Rectal smooth muscle tissue (tissue), 1 donor: Measurements from ENCODE around the gene FGG.
"Not testable (repeated sequence)": the region's sequence is repeated elsewhere in the genome, so short reads cannot be mapped to it uniquely, and the experiment has no call there.

ENCODE experiments used
- H3K27ac ChIP-seq: one replicate; pipeline ENCODE4 v1.7.0; 2013; ENCODE audit warnings: low read depth, low read length, inconsistent platforms
- H3K27me3 ChIP-seq: one replicate; pipeline ENCODE4 v1.7.0; 2013; ENCODE audit warnings: low read length; ENCODE audit not compliant: control insufficient read depth, insufficient read depth
- H3K36me3 ChIP-seq: one replicate; pipeline ENCODE4 v1.7.0; 2013; ENCODE audit warnings: low read length; ENCODE audit not compliant: control insufficient read depth, insufficient read depth
- H3K4me1 ChIP-seq: one replicate; pipeline ENCODE4 v1.7.0; 2013; ENCODE audit warnings: low read length; ENCODE audit not compliant: control insufficient read depth, insufficient read depth
- H3K4me3 ChIP-seq: one replicate; pipeline ENCODE4 v1.7.0; 2013; ENCODE audit warnings: low read length
- H3K9ac ChIP-seq: one replicate; pipeline ENCODE4 v1.7.0; 2013; ENCODE audit warnings: low read length

FGG gene

DNA sequence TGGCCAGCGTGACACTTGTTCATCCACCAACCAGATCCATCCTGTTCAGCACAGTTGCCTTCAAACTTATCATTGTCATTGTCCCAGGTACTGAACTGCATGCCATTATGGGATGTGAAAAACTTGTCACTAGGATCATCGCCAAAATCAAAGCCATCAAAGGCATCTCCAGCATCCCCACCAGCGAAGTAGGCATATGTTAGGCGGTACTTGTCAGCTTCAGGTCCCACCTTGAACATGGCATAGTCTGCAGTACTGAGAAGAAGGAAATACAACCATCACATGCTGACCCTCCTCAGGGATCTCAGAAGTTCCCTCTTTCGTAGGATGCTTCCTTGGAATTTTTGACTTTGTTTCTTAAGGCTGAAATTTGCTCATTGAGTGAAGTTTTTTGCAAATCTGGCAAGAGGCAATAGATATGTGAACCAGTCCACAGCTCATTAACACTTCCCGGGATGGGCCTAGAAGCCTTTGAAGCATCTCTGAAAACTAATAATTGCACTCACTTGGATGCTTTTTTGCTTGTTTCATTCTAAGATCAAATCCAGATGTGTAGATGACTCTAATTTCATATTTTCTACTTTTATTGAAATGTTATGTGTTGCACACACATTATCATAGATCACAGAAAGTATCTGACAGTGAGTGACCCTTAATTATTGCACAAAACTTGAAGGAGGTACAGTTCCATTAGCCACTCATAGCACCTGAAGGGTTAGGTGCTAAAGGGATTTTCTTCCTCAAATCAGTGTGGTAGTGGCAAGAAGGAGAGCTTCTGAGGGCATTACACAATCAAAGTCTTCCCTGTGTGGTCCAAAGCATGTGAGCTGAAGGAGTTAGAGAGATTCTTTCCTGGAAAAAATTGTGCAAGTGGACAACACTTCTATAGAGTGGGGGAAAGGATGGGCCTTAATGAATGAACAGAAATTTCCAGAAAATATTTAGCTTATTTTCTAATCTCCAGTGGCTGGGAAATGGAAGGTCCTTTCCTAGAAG is 5.4 kb downstream of the FGG start:
- no peak overlapping the region for H3K4me3 ChIP-seq
- H3K36me3 ChIP-seq: no peaks in the 10 kb centered on the region
- no peaks in the 10 kb centered on the region for H3K27me3 ChIP-seq
- no peak overlapping the region for H3K9ac ChIP-seq
- no peaks in the 10 kb centered on the region for H3K4me1 ChIP-seq
- H3K27ac ChIP-seq: no peak overlapping the region

DNA sequence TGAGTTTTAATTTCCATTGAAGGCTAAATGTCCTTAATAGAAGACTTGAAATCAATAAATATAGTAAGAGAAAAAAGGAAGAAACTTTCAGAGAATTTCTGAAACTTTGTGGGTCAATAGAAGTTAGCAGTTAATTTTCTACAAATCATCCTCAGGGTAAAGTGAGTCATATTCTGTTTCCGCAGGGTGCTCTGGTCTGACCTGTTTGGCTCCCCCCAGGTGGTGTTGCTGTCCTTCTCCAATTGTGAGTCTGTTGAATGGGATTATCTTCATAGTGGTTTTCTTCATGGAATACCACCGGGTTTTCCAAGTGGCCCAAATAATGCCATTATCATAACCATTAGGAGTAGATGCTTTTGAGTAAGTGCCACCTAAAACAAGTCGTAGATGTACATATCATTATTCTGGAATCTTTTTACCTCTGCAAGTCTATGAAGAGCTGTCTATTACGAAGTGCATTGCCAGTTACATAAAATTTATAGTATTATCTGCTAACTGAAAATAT is 7.7 kb downstream of the FGG start:
- H3K4me3 ChIP-seq: no peak overlapping the region
- H3K27me3 ChIP-seq: no peaks in the 10 kb centered on the region
- H3K27ac ChIP-seq: no peak overlapping the region
- H3K4me1 ChIP-seq: no peaks in the 10 kb centered on the region
- H3K9ac ChIP-seq: no peak overlapping the region
- H3K36me3 ChIP-seq: no peaks in the 10 kb centered on the region

GRCh38 chr4:154603033-154603943 is 9.2 kb downstream of the FGG start:
- Histone ChIP-seq H3K4me3 (no peak overlapping the region), H3K36me3 (no peaks in the 10 kb centered on the region)

DNA sequence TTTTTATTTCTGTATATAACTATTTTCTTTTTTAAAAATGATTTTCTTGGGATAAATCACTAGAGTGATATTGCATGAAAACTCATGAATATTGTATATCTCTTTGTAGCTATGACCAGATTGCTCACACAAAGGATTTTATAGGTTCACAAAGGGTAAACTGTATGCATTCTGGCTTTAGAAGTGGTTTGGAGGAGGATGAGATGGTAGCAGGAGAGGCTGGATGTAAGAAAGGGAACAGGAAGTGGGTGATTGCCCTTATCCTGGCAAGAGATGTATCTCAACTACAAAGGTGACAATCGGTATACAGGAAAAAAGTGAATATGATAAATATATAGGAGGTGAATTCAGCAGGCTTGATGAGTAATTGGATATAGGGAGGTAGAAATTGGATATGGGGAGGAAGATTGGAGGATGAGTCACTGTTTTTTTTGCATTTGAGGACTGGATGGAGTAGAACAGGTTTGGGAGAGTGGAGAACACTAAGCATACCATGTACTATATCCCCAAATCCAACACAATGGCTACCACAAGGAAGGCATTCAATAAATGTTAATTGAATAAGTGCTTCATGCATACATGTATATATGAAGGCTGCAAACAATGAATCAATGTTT is 9.9 kb downstream of the FGG start:
- no peaks in the 10 kb centered on the region for H3K36me3 ChIP-seq
- no peak overlapping the region for H3K9ac ChIP-seq
- no peak overlapping the region for H3K27ac ChIP-seq
- H3K4me3 ChIP-seq: no peak overlapping the region
- no peaks in the 10 kb centered on the region for H3K27me3 ChIP-seq
- no peaks in the 10 kb centered on the region for H3K4me1 ChIP-seq

More at GRCh38 chr4:154603033-154603943, 9.2 kb downstream of the FGG start:
- no peaks in the 10 kb centered on the region for H3K4me1 ChIP-seq
- H3K27ac ChIP-seq: no peak overlapping the region
- H3K27me3 ChIP-seq: no peaks in the 10 kb centered on the region
- H3K9ac ChIP-seq: no peak overlapping the region

- H3K36me3 ChIP-seq: no peaks in the 10 kb centered on the region
- no peaks in the 10 kb centered on the region for H3K27me3 ChIP-seq
- H3K9ac ChIP-seq: no peak overlapping the region
- H3K4me1 ChIP-seq: no peaks in the 10 kb centered on the region
- no peak overlapping the region for H3K27ac ChIP-seq
- H3K4me3 ChIP-seq: no peak overlapping the region
These were observed 14.4 kb downstream of the FGG start for GRCh38 chr4:154597798-154598774.

GRCh38 chr4:154597281-154597680 is 15.2 kb downstream of the FGG start:
- not testable (repeated sequence) for H3K4me3 ChIP-seq, H3K27me3 ChIP-seq, H3K9ac ChIP-seq, H3K27ac ChIP-seq, H3K36me3 ChIP-seq, H3K4me1 ChIP-seq

DNA sequence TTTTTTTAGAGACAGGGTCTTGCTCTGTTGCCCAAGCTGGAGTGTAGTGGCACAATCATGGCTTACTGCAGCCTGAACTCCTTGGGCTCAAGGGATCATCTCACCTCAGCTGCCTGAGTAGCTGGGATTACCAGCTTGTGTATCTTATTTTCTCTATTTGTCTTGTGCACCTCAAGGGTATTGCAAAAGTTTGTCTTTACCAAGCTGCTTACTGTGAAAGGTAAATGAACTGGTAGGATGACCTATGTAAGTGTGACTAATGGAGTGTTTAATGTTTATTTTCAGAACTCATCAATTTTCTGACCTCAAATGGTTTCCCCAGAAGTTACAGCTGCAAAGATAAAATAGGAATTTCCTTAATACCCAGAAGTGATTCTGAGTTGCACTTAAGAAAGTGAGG is 16.6 kb downstream of the FGG start:
- Histone ChIP-seq H3K27ac (no peak overlapping the region), H3K4me1 (no peaks in the 10 kb centered on the region), H3K36me3 (no peaks in the 10 kb centered on the region), H3K9ac (no peak overlapping the region), H3K4me3 (no peak overlapping the region), H3K27me3 (no peaks in the 10 kb centered on the region)

GRCh38 chr4:154594343-154594742 is 18.1 kb downstream of the FGG start:
- not testable (repeated sequence) for H3K27me3 ChIP-seq, H3K9ac ChIP-seq, H3K27ac ChIP-seq, H3K4me3 ChIP-seq, H3K4me1 ChIP-seq, H3K36me3 ChIP-seq

- Histone ChIP-seq H3K27ac (no peak overlapping the region), H3K4me1 (no peaks in the 10 kb centered on the region), H3K9ac (no peak overlapping the region), H3K27me3 (no peaks in the 10 kb centered on the region), H3K36me3 (no peaks in the 10 kb centered on the region), H3K4me3 (no peak overlapping the region)
These were observed 18.6 kb downstream of the FGG start for GRCh38 chr4:154593868-154594267.

GRCh38 chr4:154591890-154592289 is 20.6 kb downstream of the FGG start:
- no peaks in the 10 kb centered on the region for H3K4me1 ChIP-seq
- no peaks in the 10 kb centered on the region for H3K27me3 ChIP-seq
- no peaks in the 10 kb centered on the region for H3K36me3 ChIP-seq

DNA sequence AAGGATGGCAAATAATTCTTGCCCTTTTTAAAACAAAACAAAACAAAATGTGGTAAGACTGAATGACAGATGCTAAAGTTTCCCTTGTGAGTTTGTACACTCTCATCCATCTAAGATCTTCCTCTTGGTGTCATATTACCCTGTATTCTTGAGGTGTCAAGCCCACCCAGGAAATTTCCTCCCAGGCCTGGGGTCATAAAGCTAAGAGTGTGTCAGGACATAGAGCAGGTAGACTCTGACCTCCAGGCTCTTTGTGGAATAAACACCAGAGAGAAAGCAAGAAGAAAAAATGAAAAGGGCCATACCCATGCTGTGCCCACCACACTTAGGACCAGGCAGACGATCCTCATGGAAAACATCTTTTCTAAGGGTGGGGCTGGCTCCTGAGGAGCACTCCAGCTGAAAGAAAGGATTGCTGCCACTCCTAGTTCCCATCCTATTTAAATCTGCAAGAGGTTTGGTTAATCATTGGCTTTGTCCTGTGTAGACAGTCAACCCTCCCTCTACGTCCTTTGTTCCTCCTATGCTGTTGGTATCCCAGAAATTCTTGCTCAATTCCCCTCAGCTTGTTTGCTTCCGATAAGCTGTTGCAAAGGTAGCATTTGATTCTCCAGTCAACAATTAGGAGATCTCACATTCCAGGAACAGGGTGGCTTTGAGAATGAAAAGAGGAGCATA is 22.0 kb downstream of the FGG start, which contains the start of gene FGA:
FGA (minus strand) TSS at position 414 of the 678 bp plus-strand sequence; CDS start at position 359, 55 bp downstream.
- H3K4me1 ChIP-seq: no peaks in the 10 kb centered on the region
- no peak within 1 kb of the TSS for H3K9ac ChIP-seq
- no peaks in the 10 kb centered on the region for H3K27me3 ChIP-seq
- H3K27ac ChIP-seq: no peak within 1 kb of the TSS
- H3K4me3 ChIP-seq: no peak within 1 kb of the TSS
- H3K36me3 ChIP-seq: no peaks in the 10 kb centered on the region

More at GRCh38 chr4:154591890-154592289, 20.6 kb downstream of the FGG start:
- no peak overlapping the region for H3K4me3 ChIP-seq
- H3K27ac ChIP-seq: no peak overlapping the region
- no peak overlapping the region for H3K9ac ChIP-seq
